Measurements from ENCODE around the gene JPH3. TPM values are rescaled to one million over a fixed set of nuclear protein-coding genes. Genes with fewer than 3 reads are reported as not detected.

JPH3 gene
- 1 to 10 TPM in 2 of 12 donors, under 1 TPM in 8, not detected in 2; 0.26 to 3.1 (median 0.44) TPM for polyA plus RNA-seq (ENCODE audit: insufficient read length in 12 of 12)
- long read RNA-seq, donor 1, partial matches to known transcripts, result 0 of 1 reads
- long read RNA-seq, donor 1, other reads (novel, unspliced or antisense), result 0 of 1 reads
- long read RNA-seq, donor 2, result 0 reads
- long read RNA-seq, donor 3, result 0 reads
- long read RNA-seq, donor 4, result 0 reads
- long read RNA-seq, donor 5, partial matches to known transcripts, result 0 of 1 reads
- long read RNA-seq, donor 5, other reads (novel, unspliced or antisense), result 0 of 1 reads
- long read RNA-seq, donor 6, result 0 reads
- long read RNA-seq, donor 7, partial matches to known transcripts, result 0 of 1 reads
- long read RNA-seq, donor 7, other reads (novel, unspliced or antisense), result 0 of 1 reads
- long read RNA-seq, donor 8, result 0 reads
- long read RNA-seq, donor 9, result 0 reads
- long read RNA-seq, donor 10, result 0 reads
- long read RNA-seq, donor 11, result 0 reads

DNA sequence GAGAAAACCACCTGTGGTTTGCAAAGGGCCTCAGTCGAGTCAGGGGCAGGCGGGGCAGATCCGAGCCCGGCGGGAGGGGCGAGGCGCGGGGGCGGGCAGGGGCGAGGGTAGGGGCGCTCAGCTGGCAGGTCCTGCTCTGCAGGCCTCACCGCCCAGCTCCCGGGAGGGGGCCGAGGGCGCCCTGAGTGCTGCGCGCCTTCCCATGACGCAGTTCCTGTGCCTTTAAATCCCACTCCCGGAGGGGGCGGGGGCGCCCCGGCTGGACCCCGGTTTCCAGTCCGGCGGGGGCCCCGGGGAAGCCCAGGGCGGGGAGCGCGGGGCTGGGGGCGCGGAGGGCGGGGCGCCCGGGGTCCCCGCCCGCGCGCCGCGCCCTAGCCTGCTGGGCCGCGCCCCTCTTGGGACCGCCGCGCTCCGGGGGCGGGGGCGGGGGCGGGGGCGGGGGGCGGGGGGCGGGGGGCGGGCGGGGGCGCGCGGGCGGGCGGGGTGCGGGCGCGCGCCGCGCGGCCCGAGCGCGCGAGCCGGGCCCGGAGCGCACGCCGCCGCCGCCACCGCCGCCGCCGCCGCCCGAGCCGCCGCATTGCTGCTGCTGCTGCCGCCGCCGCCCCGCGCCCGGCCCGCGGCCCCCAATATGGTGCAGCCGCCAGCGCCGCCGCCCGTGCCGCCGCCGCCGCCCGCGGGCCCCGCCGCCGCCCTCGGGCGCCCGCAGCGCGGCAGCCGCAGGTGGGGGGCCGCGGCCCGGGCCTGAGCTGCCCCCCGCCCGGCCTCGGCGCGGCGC is at the start of gene JPH3:
TSS of gene JPH3 (plus strand) at position 508 of the 775 bp plus-strand sequence. CDS start 639 bp downstream, outside the sequence.
- DNase-seq, result no peak

DNA sequence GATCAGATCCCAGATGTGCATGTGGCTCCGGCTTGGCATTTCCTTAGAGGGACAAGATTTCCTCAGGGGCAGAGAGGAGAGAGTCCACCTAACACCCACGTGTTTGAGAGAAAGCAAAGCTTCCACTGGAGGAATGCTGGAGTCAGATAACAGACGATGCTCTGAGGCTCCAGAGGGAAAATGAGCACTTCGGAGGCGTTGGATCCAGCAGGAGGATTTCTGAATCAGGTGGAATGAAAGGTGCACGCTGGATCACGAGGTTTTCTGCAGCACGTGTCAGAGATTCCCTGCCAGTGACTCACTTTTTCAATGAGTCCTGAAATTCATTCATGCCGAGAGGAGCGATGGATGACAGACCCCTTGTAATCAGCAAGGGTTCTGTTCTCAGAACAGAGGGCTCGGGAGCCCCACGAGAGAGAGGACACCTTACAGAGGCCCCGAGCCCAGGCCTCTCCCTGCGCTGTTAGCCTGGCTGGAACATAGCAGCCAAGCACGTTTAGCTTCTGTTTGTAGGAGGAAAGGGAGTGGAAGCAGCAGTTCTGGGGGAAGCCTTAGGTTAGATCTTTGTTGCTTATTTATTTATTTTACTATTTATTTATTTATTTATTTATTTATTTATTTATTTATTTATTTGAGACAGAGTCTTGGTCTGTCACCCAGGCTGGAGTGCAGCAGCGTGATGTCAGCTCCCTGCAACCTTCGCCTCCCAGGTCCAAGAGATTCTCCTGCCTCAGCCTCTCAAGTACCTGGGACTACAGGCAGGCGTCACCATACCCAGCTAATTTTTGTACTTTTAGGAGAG is 49.3 kb upstream of the JPH3 start:
- no peak for DNase-seq

DNA sequence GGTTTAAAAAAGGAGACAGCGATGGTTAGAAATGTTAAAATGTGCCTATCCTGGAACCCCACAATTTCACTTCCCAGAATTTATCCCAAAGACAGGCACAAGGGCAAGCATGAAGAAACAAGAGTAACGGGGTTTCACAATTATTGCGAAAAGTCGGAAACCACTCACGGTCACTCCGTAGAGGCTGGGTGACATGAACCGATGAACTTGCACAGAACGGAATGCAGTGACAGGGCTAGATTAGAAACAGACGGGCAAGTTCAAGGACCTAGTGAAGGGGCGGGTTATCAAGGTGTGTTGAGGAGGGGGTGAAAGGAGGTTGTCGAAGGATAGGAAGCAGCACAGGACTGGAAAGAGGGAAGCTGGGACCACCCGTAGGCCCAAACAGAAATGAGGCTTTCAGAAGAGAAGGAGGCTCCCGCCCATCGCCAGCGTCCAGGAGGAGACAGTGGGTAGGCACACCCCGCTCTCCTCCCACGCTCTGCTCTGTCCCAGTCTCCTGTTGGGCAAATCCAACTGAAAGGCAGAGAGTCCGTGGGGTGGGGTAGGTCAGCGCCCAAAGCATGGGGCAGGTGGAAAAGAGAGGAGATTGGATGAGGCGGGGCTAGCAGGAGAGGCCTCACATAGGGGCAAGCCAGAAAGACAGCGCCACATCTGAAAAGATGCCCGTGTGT is 47.4 kb upstream of the JPH3 start:
- DNase-seq, result no peak

DNA sequence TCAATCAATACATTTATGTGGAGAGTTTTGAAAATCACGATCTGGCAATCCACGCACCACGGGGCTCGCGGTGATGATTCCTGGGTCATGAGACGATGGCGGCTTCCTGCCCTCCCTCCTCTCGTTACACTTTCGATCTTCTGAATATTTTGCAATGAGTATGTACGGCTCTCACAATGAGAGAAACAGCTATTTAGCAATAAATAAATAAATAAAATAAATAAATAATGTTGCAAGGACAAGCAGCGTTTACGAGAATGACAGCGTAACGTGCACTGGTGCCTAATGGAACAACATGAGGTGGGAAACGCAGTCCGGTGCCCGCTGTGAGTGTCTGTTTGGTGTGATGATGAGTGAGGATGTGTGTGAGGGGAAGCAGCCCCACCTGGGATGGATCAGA is 46.7 kb upstream of the JPH3 start:
- DNase-seq, result no peak

DNA sequence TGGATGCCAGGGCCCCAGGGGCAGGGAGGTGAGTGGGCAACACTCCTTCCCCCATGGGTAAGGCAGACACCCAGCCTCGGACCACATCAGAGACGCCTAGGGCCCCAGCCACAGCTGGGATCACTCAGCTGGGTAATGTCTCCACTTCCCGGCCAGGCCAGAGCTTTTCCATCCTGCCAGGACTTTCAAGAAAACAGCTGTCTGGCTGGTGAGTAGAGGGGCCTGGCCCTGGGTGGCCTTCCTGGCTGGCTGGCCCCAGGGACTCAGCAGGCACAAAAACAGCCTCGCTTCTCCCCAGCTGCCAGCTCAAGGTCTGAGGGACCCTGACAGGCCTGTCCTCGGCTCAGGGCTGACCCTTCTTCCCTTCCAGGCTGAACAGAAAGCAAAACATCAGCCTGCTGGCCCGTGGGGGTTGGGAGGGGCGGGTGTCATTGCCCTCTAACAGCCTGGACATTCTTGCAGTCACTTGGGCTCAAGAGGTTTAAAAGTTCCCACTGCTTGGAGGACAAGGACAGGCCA is 45.3 kb upstream of the JPH3 start:
- DNase-seq, result no peak

DNA sequence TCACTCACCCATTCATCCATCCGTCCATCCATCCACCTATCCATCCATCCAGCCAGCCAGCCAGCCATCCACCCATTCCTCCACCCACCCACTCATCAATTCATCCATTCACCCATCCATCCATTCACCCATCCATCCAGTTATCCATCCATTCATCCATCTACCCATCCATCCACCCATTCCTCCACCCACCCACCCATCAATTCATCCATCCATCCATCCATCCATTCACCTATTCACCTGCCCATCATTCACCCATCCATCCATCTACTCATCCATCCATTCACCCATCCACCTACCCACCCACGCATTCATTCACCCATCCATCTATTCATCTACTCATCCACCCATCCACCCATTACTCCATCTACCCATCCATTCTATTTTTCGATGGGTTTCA is 43.6 kb upstream of the JPH3 start:
- DNase-seq, result no peak

DNA sequence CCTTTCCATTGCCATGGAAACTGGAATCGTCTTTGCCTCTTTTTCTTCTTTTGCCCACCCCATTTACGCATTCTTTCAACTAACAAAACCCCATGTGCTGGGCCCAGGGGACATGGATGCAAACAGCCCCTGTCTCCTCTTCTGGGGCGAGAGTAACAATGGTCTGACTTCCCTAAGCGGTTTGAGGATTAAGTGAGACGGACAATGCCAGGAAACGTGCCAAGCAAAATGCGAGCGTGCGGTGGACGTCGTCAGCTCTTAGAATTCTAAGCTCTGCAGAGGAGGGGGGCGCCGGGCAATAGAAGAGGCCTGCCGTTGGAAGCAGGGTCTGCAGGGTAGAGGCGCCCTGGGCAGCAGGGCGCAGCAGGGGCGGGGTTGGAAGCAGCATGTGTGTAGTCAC is 42.4 kb upstream of the JPH3 start:
- no peak for DNase-seq

DNA sequence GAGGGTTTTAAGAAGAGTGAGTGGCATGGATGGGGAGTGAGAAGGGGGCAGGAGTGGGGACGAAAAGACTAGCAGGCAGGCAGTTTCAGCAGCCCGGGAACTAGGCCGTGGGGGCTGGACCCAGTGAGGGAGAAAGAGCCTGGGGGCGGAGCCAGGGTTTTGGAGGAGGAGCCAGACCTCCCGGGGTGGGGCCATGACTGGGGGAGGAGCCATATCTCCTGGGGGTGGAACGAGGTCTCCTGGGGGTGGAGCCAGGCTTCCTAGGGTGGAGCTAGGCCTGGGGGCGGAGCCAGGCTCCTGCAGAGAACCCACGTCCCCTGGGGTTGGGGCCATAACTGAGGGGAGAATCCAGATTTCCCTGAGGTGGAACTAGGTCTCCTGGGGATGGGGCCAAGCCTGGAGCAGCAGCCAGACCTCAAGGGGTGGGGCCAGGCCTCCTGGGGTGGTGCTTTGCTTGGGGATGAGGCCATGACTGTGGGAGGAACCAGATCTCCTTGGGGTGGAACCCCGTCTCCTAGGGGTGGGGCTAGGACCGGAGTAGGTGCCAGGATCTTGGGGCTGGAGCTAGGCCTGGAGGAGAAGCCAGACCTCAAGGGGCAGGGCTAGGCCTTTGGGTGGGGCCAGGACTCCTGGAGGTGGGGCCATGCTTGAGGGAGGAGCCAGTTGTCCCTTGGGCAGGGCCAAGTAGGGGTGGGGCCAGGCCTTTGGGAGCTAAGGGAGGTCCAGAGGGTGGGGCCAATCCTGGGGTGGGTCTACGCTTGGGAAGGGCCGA is 41.7 kb upstream of the JPH3 start:
- DNase-seq, result no peak

DNA sequence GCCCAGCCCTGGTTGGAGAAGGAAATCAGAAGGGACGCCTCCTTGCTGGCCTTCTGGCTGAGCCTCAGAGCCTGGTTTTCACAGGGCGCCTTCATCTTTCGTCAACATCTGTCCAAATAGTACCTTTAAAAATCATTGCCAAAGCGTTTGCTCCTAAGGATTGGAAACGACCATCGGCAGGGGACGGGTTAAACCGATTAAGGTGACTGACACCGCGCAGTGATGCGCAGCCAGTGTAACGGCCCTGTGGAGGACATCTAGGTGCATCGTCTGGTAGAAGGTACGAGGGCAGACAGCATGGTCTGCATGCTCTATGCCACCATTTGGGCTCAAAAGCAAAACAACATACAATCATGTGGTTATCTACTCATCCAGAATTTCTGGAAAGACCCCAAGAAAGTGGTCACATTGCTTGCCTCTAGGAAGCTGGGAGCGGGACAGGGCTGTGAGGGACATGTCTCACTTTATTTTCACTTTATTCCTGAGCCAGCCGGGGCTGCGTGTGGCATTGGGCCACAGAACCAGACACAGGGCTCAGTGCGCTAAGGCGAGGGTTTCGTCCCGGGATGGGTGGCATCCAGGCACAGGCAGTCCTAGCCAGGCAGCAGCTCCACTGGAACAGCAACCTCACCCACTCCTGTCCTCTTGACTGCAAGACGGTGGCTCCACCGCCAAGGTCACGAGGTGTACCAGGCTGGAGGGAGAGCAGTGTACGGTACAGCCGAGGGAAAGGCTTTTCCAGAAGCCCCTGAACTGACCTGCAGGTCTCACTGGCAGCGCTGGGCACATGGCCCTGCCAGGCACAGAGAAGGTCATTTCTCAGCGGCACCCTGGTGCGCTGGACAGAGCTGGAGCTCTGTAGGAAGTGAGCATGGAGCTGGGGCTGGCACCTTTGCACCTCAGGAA is 40.9 kb upstream of the JPH3 start:
- DNase-seq, result no peak

DNA sequence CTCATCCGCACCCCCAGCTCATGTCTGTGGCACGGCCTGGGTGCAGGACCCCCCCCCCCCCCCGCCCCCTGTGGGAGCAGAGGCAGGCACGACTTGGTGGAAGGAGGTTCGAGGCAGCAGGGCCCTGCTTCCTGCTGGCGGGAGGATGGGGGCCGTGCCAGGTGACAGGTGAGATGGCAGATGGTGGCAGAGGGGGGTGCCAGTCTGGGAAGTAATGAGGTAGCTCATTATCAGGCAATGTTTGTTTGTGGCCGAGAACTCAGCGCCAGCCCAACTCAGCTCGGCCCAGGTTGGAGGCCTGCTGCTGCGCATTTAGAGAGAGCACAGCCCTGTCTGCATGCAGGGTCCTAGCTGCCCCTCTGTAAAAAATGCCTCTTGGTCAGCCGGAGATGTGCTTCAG is 40.1 kb upstream of the JPH3 start:
- no peak for DNase-seq

DNA sequence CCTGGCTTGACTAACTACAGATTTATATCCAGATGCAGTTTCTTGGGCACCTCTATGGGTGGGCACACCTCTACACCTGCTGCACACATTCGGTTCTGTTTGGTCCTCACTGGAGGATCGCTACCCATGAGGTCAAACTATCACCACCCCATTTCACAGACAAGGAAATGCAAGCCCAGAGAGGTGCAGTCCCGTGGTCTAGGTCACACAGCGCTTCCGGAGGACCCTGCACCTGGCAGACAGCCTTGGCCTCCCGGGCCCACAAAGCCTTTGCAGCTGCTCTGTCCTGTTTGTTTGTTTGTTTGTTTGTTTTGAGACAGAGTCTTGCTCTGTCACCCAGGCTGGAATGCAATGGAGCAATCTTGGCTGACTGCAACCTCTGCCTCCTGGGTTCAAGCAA is 39.3 kb upstream of the JPH3 start:
- no peak for DNase-seq

DNA sequence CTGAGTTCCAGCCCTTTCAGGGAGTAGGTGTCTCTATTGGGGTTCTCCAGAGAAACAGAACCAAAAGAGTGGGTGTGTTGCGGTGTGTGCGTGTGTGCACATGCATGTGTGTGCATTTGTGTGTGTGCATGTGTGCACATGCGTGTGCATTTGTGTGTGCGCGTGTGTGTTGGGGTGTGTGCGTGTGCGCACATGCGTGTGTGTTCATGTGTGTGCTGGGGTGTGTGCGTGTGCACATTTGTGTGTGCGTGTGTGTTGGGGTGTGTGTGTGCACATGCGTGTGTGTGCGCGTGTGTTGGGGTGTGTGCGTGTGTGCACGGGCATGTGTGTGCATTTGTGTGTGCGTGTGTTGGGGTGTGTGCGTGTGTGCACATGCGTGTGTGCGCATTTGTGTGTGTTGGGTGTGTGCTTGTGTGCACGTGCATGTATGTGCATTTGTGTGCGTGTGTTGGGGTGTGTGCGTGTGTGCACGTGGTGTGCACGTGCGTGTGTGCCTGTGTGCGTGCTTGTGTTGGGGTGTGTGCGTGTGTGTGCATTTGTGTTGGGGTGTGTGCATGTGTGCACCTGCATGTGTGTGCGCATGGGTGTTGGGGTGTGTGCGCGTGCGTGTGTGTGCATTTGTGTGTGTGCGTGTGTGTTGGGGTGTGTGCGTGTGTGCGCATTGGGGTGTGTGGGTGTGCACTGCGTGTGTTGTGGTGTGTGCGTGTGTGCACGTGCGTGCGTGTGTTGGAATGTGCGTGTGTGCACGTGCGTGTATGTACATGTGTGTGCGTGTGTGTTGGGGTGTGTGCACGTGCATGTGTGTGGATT is 38.4 kb upstream of the JPH3 start:
- no peak for DNase-seq

DNA sequence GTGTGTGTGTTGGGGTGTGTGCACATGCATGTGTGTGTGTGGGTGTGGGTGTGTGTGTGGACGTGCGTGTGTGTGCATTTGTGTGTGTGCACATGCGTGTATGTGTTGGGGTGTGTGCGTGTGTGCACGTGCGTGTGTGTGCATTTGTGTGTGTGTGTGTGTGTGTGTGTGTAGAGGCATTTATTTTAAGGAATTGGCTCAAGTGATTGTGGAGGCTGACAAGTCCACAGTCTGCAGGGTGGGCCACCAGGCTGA is 37.9 kb upstream of the JPH3 start:
- no peak for DNase-seq

DNA sequence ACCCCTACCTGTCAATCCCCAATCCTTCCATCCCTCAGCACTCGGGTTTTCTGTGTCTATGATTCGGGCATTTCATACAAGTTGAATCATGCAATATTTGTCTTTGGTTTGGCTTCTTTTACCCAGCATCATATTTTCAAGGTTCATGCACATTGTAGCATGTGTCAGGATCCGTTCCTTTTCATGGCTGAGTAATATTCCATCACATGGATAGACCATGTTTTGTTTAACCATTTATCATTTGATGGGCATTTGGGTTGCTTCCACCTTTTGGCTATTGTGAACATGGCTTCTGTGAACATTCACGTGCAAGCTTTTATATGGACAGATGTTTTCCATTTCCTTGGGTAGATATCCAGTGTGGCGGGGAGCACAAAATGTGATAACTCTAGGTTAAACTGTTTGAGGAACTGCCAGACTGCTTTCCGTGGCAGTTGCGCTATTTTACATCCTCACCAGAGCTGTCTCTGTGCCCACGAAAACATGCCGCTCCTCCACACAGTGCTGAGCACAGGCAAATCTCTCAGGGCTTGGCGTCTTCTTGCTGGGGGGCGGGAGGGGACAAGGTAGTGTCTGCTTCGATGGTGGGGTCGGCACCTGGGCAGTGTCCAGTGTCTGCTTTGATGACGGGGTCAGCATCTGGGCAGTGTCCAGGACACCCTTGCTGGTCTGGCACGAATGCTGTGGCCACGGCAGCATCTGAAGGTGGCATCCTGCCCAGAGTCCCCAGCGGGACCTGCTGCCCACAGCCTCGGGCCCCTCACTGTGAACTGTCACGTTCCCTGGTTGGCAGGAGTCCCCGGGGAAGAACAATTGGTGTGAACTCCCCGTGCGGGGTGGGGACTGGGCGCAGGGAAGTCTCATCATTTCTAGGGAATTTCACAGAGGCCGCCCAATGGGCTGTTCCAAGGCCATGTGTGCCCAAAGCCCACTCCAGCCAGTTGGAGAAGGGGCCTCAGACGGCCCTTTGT is 32.4 kb upstream of the JPH3 start:
- no peak for DNase-seq

DNA sequence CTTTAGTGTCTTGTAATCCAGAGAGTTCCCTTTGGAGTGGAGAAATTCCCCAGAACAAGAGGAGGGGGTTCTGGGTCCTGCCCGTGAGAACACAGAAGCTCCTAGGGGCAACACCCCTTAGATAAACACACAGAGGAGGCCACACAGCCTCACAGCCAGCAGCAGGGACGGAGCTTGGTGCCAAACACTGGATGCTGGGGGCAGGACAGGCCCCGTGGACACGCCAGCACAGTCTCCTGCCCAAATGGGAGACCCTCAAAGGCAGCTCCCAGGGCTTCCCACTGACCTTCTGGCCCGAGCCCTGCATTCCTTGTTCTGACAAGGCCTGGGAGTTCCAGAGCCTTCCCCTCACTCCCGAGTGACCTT is 31.8 kb upstream of the JPH3 start:
- no peak for DNase-seq

DNA sequence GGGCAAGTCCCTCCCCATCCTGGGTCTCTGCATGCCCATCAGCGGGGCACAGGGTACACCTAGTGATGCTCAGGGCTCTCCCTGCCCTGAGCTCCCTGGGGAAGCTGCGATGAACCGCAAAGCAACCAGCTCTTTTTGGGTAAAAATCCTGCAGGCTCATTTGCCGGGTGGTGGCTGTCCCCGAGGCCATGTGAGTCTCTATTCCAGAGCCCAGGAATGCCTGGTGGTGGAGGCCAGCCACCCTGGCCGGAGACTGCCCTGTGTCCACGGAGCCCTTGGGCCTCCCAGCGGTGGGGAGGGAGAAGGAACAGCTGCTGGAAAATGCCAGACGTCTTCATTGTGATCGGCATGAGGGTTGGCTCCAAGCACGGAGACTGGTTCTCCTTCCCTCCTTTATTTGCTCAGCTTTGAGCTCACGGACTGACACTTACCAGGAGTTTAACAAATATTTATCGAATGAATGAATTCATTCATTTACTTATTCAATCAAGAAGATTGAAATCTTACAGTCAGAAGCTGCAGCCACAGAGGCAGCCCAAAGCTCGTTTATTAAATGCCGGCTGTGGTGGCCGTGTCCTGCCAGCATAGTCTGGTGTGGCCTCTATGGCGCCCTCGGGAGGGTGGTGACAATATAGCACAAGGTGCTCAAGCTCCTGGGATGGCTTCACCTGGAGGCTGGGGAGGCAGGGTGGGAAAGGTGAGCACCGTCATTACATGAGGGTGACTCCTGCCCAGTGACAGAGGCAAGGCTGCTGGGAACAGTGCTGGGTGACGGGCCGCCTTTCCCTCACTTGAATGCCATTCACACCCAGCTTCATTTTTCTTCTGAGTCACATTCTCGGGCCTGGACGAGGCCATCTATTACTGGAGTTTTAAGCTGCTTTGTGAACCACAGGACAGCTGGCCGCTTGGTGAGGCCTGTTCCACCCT is 31.1 kb upstream of the JPH3 start:
- DNase-seq, result no peak

DNA sequence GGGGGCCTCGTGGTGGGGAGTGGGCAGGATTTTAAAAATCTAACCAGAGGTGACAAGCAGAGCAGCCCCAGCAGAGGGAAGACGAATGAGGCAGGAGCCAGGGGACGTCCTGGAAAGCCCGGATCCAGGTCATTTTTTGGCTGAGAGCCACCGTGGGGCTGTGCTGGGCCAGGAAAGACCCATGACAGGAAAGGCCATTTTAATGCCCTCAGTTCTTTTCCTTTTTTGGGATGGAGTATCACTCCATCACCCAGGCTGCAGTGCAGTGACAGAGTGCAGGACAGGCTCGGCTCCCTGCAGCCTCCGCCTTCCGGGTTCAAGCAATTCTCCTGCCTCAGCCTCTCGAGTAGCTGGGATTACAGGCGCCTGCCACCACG is 30.5 kb upstream of the JPH3 start:
- no peak for DNase-seq

All from muscle of arm (tissue), 14 donors.